CD4-positive, alpha-beta memory T cell (primary cell): ENCODE results near the gene SCN5A. TPM values are rescaled to one million over a fixed set of nuclear protein-coding genes. Genes with fewer than 3 reads are reported as not detected.

Experiments
- CTCF ChIA-PET: fragments of 350-600 bp; sonication (Branson Sonifier 250); formaldehyde crosslinking; loops from one replicate; lab custom pipeline; 2021; ENCODE audit warnings: inconsistent platforms; ENCODE audit not compliant: partially characterized antibody; lab: Charles Lee
- POLR2A ChIA-PET: fragments of 350-600 bp; sonication (Branson Sonifier 250); formaldehyde crosslinking; loops from one replicate; lab custom pipeline; 2021; ENCODE audit not compliant: partially characterized antibody; lab: Charles Lee
- DNase-seq, 5 donors: peaks; one replicate each; pipeline versions ENCODE4 v3.0.0 to v3.0.0-alpha.2; 2020 to 2022; ENCODE audit warnings: mixed read lengths in 1 of 5
- H3K27ac ChIP-seq: one replicate; pipeline ENCODE4 v1.7.0; 2013; ENCODE audit warnings: low read depth, low read length
- H3K27me3 ChIP-seq: 2 replicates; pipeline ENCODE4 v1.7.0; 2013; ENCODE audit warnings: mild to moderate bottlenecking, low read length, moderate library complexity; ENCODE audit not compliant: insufficient read depth
- H3K36me3 ChIP-seq: 2 replicates; pipeline ENCODE4 v1.7.0; 2013; ENCODE audit warnings: mild to moderate bottlenecking, low read length, moderate library complexity; ENCODE audit not compliant: insufficient read depth
- H3K4me1 ChIP-seq: 2 replicates; pipeline ENCODE4 v1.7.0; 2013; ENCODE audit warnings: mild to moderate bottlenecking, low read length, moderate library complexity; ENCODE audit not compliant: insufficient read depth
- H3K4me3 ChIP-seq, 2 donors: one replicate each; pipeline ENCODE4 v1.7.0; 2013; ENCODE audit warnings: low read length in 2 of 2, mild to moderate bottlenecking in 1 of 2
- H3K9me3 ChIP-seq, 2 donors: one replicate each; pipeline ENCODE4 v1.7.0; 2013; ENCODE audit warnings: low read length in 2 of 2, control low read depth in 1 of 2; ENCODE audit not compliant: control insufficient read depth in 1 of 2
- H3K27ac Mint-ChIP-seq, 7 donors: one replicate each; pipeline ENCODE4 v1.8.0; 2020 to 2021; ENCODE audit warnings: mixed read lengths in 7 of 7, mild to moderate bottlenecking in 6 of 7, inconsistent platforms in 3 of 7, moderate library complexity in 3 of 7
- H3K27me3 Mint-ChIP-seq, 2 donors: one replicate each; pipeline ENCODE4 v1.8.0; 2020 to 2021; ENCODE audit warnings: mixed read lengths in 2 of 2
- H3K36me3 Mint-ChIP-seq, 2 donors: one replicate each; pipeline ENCODE4 v1.8.0; 2020 to 2021; ENCODE audit warnings: mixed read lengths in 2 of 2, inconsistent platforms in 1 of 2, mild to moderate bottlenecking in 1 of 2
- H3K4me1 Mint-ChIP-seq, 4 donors: one replicate each; pipeline ENCODE4 v1.8.0; 2020 to 2021; ENCODE audit warnings: mixed read lengths in 4 of 4, mild to moderate bottlenecking in 1 of 4
- H3K4me3 Mint-ChIP-seq, 8 donors: one replicate each; pipeline ENCODE4 v1.8.0; 2020 to 2021; ENCODE audit warnings: mixed read lengths in 8 of 8, mild to moderate bottlenecking in 7 of 8, moderate library complexity in 6 of 8, inconsistent platforms in 3 of 8
- H3K9me3 Mint-ChIP-seq, 8 donors: one replicate each; pipeline ENCODE4 v1.8.0; 2020 to 2021; ENCODE audit warnings: mixed read lengths in 8 of 8, mild to moderate bottlenecking in 5 of 8, inconsistent platforms in 3 of 8, moderate library complexity in 1 of 8
- intact Hi-C: fragments of 100-400 bp; cut with micrococcal nuclease; formaldehyde crosslinking; loops from one replicate; pipeline ENCODE4 v1.15.1; 2023
- polyA plus RNA-seq, 2 donors: library from polyadenylated mRNA; unstranded; fragments of 300-500 nt; fragmentation: Illumina TruSeq; gene quantifications; one replicate each; pipeline ENCODE4 v1.2.3, GENCODE V29; 2021
- total RNA-seq, 2 experiments: library from RNA; stranded (reverse); gene quantifications; one replicate each; pipeline ENCODE4 v1.2.3, GENCODE V29; 2021

Gene SCN5A
- total and polyA plus RNA-seq, 4 experiments from 2014 or later, result 0.12 to 0.47 TPM; not detected in 2

- Mint-ChIP-seq H3K4me3 (no peak overlapping the region), H3K36me3 (no peaks in the 10 kb centered on the region), H3K9me3 (peaks cover 0 to 5% (median 3%) of the 10 kb centered on the region in 8 donors), H3K4me1 (no peaks in the 10 kb centered on the region), H3K27ac (no peak overlapping the region), H3K27me3 (peaks cover 0 to 2% of the 10 kb centered on the region in 2 donors)
- no peak overlapping the region for H3K4me3 ChIP-seq
- H3K9me3 ChIP-seq, result no peaks in the 10 kb centered on the region
- H3K4me1 ChIP-seq, result no peaks in the 10 kb centered on the region
- no peak for DNase-seq
- no peaks in the 10 kb centered on the region for H3K36me3 ChIP-seq
- ChIA-PET CTCF (interaction anchor here (1.0 kb wide), 1 partner anchor 56 kb away, joined by 3 read pairs; no protein-coding TSS in a partner anchor), POLR2A (no interaction called here)
- intact Hi-C loops, result no loop called here
- H3K27me3 ChIP-seq, result no peaks in the 10 kb centered on the region
- H3K27ac ChIP-seq, result no peak overlapping the region
Observed at GRCh38 chr3:38576526-38577370, 72.7 kb downstream of the SCN5A start.

GRCh38 chr3:38576131-38576525 lies 73.4 kb downstream of the SCN5A start:
- ChIA-PET POLR2A (no interaction called here), CTCF (interaction anchor here (1.0 kb wide), 1 partner anchor 55 kb away, joined by 3 read pairs; no protein-coding TSS in a partner anchor)
- Mint-ChIP-seq H3K27me3 (peaks cover 0 to 2% of the 10 kb centered on the region in 2 donors), H3K4me3 (no peak overlapping the region), H3K27ac (no peak overlapping the region), H3K4me1 (no peaks in the 10 kb centered on the region), H3K9me3 (peaks cover 0 to 5% (median 3%) of the 10 kb centered on the region in 8 donors), H3K36me3 (no peaks in the 10 kb centered on the region)
- DNase-seq, result no peak
- intact Hi-C loops, result no loop called here
- no peaks in the 10 kb centered on the region for H3K27me3 ChIP-seq
- no peaks in the 10 kb centered on the region for H3K9me3 ChIP-seq
- no peak overlapping the region for H3K4me3 ChIP-seq
- no peak overlapping the region for H3K27ac ChIP-seq
- H3K4me1 ChIP-seq, result no peaks in the 10 kb centered on the region
- no peaks in the 10 kb centered on the region for H3K36me3 ChIP-seq

GRCh38 chr3:38575279-38575843 lies 74.1 kb downstream of the SCN5A start:
- Mint-ChIP-seq H3K4me1 (no peaks in the 10 kb centered on the region), H3K27me3 (peaks cover 0 to 2% of the 10 kb centered on the region in 2 donors), H3K4me3 (no peak overlapping the region), H3K27ac (no peak overlapping the region), H3K9me3 (peaks cover 0 to 5% (median 3%) of the 10 kb centered on the region in 8 donors), H3K36me3 (no peaks in the 10 kb centered on the region)
- Histone ChIP-seq H3K9me3 (no peaks in the 10 kb centered on the region), H3K27ac (no peak overlapping the region), H3K4me3 (no peak overlapping the region), H3K4me1 (no peaks in the 10 kb centered on the region), H3K27me3 (no peaks in the 10 kb centered on the region), H3K36me3 (no peaks in the 10 kb centered on the region)
- POLR2A ChIA-PET, result no interaction called here
- intact Hi-C loops, result no loop called here
- CTCF ChIA-PET, result interaction anchor here (0.8 kb wide), 1 partner anchor 76 kb away, joined by 3 read pairs; no protein-coding TSS in a partner anchor
- DNase-seq, result no peak

- Mint-ChIP-seq H3K27me3 (peaks cover 0 to under 1% of the 10 kb centered on the region in 2 donors), H3K4me1 (no peaks in the 10 kb centered on the region), H3K36me3 (no peaks in the 10 kb centered on the region), H3K9me3 (peaks cover 0 to 5% (median 3%) of the 10 kb centered on the region in 8 donors), H3K4me3 (no peak overlapping the region), H3K27ac (no peak overlapping the region)
- intact Hi-C loops, result no loop called here
- no peak overlapping the region for H3K4me3 ChIP-seq
- no peaks in the 10 kb centered on the region for H3K4me1 ChIP-seq
- ChIA-PET POLR2A (no interaction called here), CTCF (interaction anchor here (0.8 kb wide), 1 partner anchor 77 kb away, joined by 3 read pairs; no protein-coding TSS in a partner anchor)
- no peaks in the 10 kb centered on the region for H3K36me3 ChIP-seq
- no peaks in the 10 kb centered on the region for H3K9me3 ChIP-seq
- DNase-seq, result no peak
- no peak overlapping the region for H3K27ac ChIP-seq
- H3K27me3 ChIP-seq, result no peaks in the 10 kb centered on the region
Observed at GRCh38 chr3:38574411-38575278, 74.8 kb downstream of the SCN5A start.

- Mint-ChIP-seq H3K4me3 (no peak overlapping the region), H3K4me1 (no peaks in the 10 kb centered on the region)
- DNase-seq, result no peak
Observed at GRCh38 chr3:38573556-38573955, 75.9 kb downstream of the SCN5A start.

GRCh38 chr3:38573111-38573510 lies 76.4 kb downstream of the SCN5A start:
- H3K9me3 ChIP-seq, result no peaks in the 10 kb centered on the region
- H3K4me1 ChIP-seq, result no peaks in the 10 kb centered on the region
- POLR2A ChIA-PET, result no interaction called here
- no peak overlapping the region for H3K4me3 ChIP-seq
- no peak overlapping the region for H3K4me3 Mint-ChIP-seq
- no peak overlapping the region for H3K27ac ChIP-seq
- H3K27me3 ChIP-seq, result no peaks in the 10 kb centered on the region
- CTCF ChIA-PET, result no interaction called here
- peaks cover 0 to 5% (median 3%) of the 10 kb centered on the region in 8 donors for H3K9me3 Mint-ChIP-seq
- no peaks in the 10 kb centered on the region for H3K36me3 ChIP-seq
- H3K4me1 Mint-ChIP-seq, result no peaks in the 10 kb centered on the region
- H3K27me3 Mint-ChIP-seq, result no peaks in the 10 kb centered on the region
- DNase-seq, result no peak
- H3K36me3 Mint-ChIP-seq, result no peaks in the 10 kb centered on the region
- intact Hi-C loops, result no loop called here
- H3K27ac Mint-ChIP-seq, result no peak overlapping the region

More at GRCh38 chr3:38573556-38573955, 75.9 kb downstream of the SCN5A start:
- intact Hi-C loops, result no loop called here
- no peaks in the 10 kb centered on the region for H3K36me3 Mint-ChIP-seq
- no peak overlapping the region for H3K27ac Mint-ChIP-seq
- no peak overlapping the region for H3K4me3 ChIP-seq
- no peaks in the 10 kb centered on the region for H3K4me1 ChIP-seq
- H3K27me3 ChIP-seq, result no peaks in the 10 kb centered on the region
- H3K27me3 Mint-ChIP-seq, result no peaks in the 10 kb centered on the region
- no peak overlapping the region for H3K27ac ChIP-seq
- POLR2A ChIA-PET, result no interaction called here
- CTCF ChIA-PET, result no interaction called here
- no peaks in the 10 kb centered on the region for H3K9me3 ChIP-seq
- H3K9me3 Mint-ChIP-seq, result peaks cover 0 to 5% (median 3%) of the 10 kb centered on the region in 8 donors
- H3K36me3 ChIP-seq, result no peaks in the 10 kb centered on the region

- Histone ChIP-seq H3K36me3 (no peaks in the 10 kb centered on the region), H3K9me3 (no peaks in the 10 kb centered on the region), H3K27ac (no peak overlapping the region), H3K4me3 (no peak overlapping the region), H3K27me3 (no peaks in the 10 kb centered on the region), H3K4me1 (no peaks in the 10 kb centered on the region)
- POLR2A ChIA-PET, result no interaction called here
- Mint-ChIP-seq H3K4me3 (no peak overlapping the region), H3K27me3 (no peaks in the 10 kb centered on the region), H3K27ac (no peak overlapping the region), H3K36me3 (no peaks in the 10 kb centered on the region), H3K9me3 (no peaks in the 10 kb centered on the region), H3K4me1 (no peaks in the 10 kb centered on the region)
- DNase-seq, result no peak
- CTCF ChIA-PET, result no interaction called here
- intact Hi-C loops, result no loop called here
Observed at GRCh38 chr3:38567498-38567897, 82.0 kb downstream of the SCN5A start.
